GM21717 (cell line): ENCODE measurements around the gene TBX5.

Source experiments
- ATAC-seq: cut with Tn5 transposase; IDR thresholded peaks from one replicate; pipeline ENCODE4 v1.9.1; 2021; ENCODE audit warnings: mild to moderate bottlenecking, moderate library complexity; ENCODE audit not compliant: unreplicated experiment

The TBX5 gene

GRCh38 chr12:114405519-114406271 is at the start of gene TBX5:
Gene TBX5, minus strand, starts transcription at chr12:114406144. Its CDS starts 2,246 bp downstream, at chr12:114403898.
- no peak for ATAC-seq

GRCh38 chr12:114451657-114452056 is 45.7 kb upstream of the TBX5 start:
- ATAC-seq: no peak

- no peak for ATAC-seq
Observed at GRCh38 chr12:114450515-114451300, 44.8 kb upstream of the TBX5 start.

- ATAC-seq: no peak
Observed at GRCh38 chr12:114450019-114450418, 44.1 kb upstream of the TBX5 start.

- no peak for ATAC-seq
Observed at GRCh38 chr12:114448618-114448933, 42.6 kb upstream of the TBX5 start.

- no peak for ATAC-seq
Observed at GRCh38 chr12:114447799-114448617, 42.1 kb upstream of the TBX5 start.

- ATAC-seq: no peak
Observed at GRCh38 chr12:114447274-114447716, 41.4 kb upstream of the TBX5 start.

- ATAC-seq: no peak
Observed at GRCh38 chr12:114445401-114446323, 39.7 kb upstream of the TBX5 start.

GRCh38 chr12:114444422-114445279 is 38.7 kb upstream of the TBX5 start:
- no peak for ATAC-seq

GRCh38 chr12:114443607-114444421 is 37.9 kb upstream of the TBX5 start:
- ATAC-seq: no peak

- no peak for ATAC-seq
Observed at GRCh38 chr12:114442578-114442977, 36.6 kb upstream of the TBX5 start.

GRCh38 chr12:114441545-114441944 is 35.6 kb upstream of the TBX5 start:
- ATAC-seq: no peak

- ATAC-seq: no peak
Observed at GRCh38 chr12:114441039-114441383, 35.1 kb upstream of the TBX5 start.

- no peak for ATAC-seq
Observed at GRCh38 chr12:114440270-114441038, 34.5 kb upstream of the TBX5 start.

- ATAC-seq: no peak
Observed at GRCh38 chr12:114439817-114440216, 33.9 kb upstream of the TBX5 start.

- no peak for ATAC-seq
Observed at GRCh38 chr12:114439261-114439683, 33.3 kb upstream of the TBX5 start.

- ATAC-seq: no peak
Observed at GRCh38 chr12:114438635-114439256, 32.8 kb upstream of the TBX5 start.
